Activated CD8-positive, alpha-beta T cell treated with anti-CD3 and anti-CD28 coated beads for 36 hours (primary cell): Measurements from ENCODE around the gene TDP2. TPM values are rescaled to one million over a fixed set of nuclear protein-coding genes. Genes with fewer than 3 reads are reported as not detected.

Experiments
- ATAC-seq: fragments of 200-7000 bp; cut with Tn5 transposase; one replicate; pipeline ENCODE4 v1.10.0; 2021; ENCODE audit warnings: mild to moderate bottlenecking, moderate library complexity
- CTCF ChIA-PET: fragments of 350-600 bp; sonication (Branson Sonifier 250); formaldehyde crosslinking; loops from one replicate; lab custom pipeline; 2021; ENCODE audit warnings: antibody characterized with exemption; lab: Charles Lee
- POLR2A ChIA-PET: fragments of 350-600 bp; sonication (Branson Sonifier 250); formaldehyde crosslinking; loops from one replicate; lab custom pipeline; 2021; ENCODE audit warnings: antibody characterized with exemption; lab: Charles Lee
- DNase-seq: peaks from one replicate; pipeline ENCODE4 v3.0.0-alpha.2; 2020
- H3K27ac Mint-ChIP-seq: one replicate; pipeline ENCODE4 v1.8.0; 2021; ENCODE audit warnings: mild to moderate bottlenecking, mixed read lengths
- H3K27me3 Mint-ChIP-seq: one replicate; pipeline ENCODE4 v1.8.0; 2021; ENCODE audit warnings: mixed read lengths
- H3K36me3 Mint-ChIP-seq: one replicate; pipeline ENCODE4 v1.8.0; 2021; ENCODE audit warnings: low read depth, mixed read lengths
- H3K4me1 Mint-ChIP-seq: one replicate; pipeline ENCODE4 v1.8.0; 2021; ENCODE audit warnings: low read depth, mixed read lengths
- H3K4me3 Mint-ChIP-seq: one replicate; pipeline ENCODE4 v1.8.0; 2021; ENCODE audit warnings: mild to moderate bottlenecking, moderate library complexity, mixed read lengths
- H3K9me3 Mint-ChIP-seq: one replicate; pipeline ENCODE4 v1.8.0; 2021; ENCODE audit warnings: mixed read lengths
- intact Hi-C: fragments of 100-400 bp; cut with micrococcal nuclease; formaldehyde crosslinking; loops from one replicate; pipeline ENCODE4 v1.10.0; 2022
- total RNA-seq, 2 experiments: library from RNA; stranded (reverse); gene quantifications; one replicate each; pipeline ENCODE4 v1.2.3, GENCODE V29; 2021
- TF ChIP-seq, protein P1 (sequence below): fragments of 200-600 bp; IDR thresholded peaks from one replicate; pipeline ENCODE4 v1.8.0; 2022; ENCODE audit warnings: antibody characterized with exemption, mild to moderate bottlenecking

TDP2 gene, protein sequence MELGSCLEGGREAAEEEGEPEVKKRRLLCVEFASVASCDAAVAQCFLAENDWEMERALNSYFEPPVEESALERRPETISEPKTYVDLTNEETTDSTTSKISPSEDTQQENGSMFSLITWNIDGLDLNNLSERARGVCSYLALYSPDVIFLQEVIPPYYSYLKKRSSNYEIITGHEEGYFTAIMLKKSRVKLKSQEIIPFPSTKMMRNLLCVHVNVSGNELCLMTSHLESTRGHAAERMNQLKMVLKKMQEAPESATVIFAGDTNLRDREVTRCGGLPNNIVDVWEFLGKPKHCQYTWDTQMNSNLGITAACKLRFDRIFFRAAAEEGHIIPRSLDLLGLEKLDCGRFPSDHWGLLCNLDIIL
- total RNA-seq, result 10 to 100 TPM; 37.4 to 39.8 TPM

DNA sequence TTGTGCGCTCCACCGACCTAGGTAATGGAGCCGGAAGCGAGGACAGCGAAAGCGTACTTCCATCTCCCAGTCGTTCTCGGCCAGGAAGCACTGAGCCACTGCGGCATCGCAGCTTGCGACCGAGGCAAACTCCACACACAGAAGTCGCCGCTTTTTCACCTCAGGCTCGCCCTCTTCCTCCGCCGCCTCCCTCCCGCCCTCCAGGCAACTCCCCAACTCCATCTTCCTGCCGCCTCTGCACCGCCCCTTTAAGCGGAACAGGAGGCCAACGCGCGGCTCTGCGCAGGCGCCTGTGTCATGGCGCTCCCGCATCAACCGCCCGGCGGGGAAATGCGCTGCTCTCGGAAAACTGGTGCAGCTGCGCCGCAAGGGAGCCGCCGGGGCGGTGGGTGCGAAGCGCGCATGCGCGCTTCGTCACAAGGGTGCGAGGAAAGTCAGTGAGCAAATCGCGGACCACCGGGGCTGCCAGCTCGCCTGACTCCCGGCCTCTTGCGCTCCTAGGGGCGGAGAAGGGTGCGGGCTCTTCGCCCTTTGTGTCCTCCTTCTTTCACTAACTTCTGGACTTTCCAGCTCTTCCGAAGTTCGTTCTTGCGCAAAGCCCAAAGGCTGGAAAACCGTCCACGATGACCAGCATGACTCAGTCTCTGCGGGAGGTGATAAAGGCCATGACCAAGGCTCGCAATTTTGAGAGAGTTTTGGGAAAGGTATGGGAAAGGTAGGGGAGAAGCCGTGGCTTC is at the start of gene TDP2, which contains the start of gene ACOT13:
TDP2 (minus strand) TSS at position 259 of the 737 bp plus-strand sequence; CDS start at position 222, 37 bp downstream.
ACOT13 (plus strand) TSS at position 437 of the 737 bp plus-strand sequence; CDS start at position 624, 187 bp downstream.
- H3K4me3 Mint-ChIP-seq, result peak within 1 kb of the TSS; percentile 91
- no peaks in the 10 kb centered on the region for H3K27me3 Mint-ChIP-seq
- intact Hi-C loops, result no loop called here
- TF ChIP-seq, protein P1, sequence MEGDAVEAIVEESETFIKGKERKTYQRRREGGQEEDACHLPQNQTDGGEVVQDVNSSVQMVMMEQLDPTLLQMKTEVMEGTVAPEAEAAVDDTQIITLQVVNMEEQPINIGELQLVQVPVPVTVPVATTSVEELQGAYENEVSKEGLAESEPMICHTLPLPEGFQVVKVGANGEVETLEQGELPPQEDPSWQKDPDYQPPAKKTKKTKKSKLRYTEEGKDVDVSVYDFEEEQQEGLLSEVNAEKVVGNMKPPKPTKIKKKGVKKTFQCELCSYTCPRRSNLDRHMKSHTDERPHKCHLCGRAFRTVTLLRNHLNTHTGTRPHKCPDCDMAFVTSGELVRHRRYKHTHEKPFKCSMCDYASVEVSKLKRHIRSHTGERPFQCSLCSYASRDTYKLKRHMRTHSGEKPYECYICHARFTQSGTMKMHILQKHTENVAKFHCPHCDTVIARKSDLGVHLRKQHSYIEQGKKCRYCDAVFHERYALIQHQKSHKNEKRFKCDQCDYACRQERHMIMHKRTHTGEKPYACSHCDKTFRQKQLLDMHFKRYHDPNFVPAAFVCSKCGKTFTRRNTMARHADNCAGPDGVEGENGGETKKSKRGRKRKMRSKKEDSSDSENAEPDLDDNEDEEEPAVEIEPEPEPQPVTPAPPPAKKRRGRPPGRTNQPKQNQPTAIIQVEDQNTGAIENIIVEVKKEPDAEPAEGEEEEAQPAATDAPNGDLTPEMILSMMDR, result peak; percentile 70
- peaks cover 33% of the 10 kb centered on the region for H3K4me1 Mint-ChIP-seq
- H3K36me3 Mint-ChIP-seq, result peaks cover 49% of the 10 kb centered on the region
- ATAC-seq, result peak; percentile 95
- POLR2A ChIA-PET, result interaction anchor here (0.7 to 3.4 kb wide), 7 partner anchors 9 to 119 kb away, joined by 3 to 15 read pairs (median 4); partner anchors contain the start of gene KIAA0319
- CTCF ChIA-PET, result interaction anchor here (0.8 to 2.9 kb wide), 16 partner anchors 9 to 351 kb away, joined by 3 to 11 read pairs (median 4); no protein-coding TSS in a partner anchor
- H3K27ac Mint-ChIP-seq, result peak within 1 kb of the TSS; percentile 99
- peak; percentile 96 for DNase-seq
- peaks cover 9% of the 10 kb centered on the region for H3K9me3 Mint-ChIP-seq

DNA sequence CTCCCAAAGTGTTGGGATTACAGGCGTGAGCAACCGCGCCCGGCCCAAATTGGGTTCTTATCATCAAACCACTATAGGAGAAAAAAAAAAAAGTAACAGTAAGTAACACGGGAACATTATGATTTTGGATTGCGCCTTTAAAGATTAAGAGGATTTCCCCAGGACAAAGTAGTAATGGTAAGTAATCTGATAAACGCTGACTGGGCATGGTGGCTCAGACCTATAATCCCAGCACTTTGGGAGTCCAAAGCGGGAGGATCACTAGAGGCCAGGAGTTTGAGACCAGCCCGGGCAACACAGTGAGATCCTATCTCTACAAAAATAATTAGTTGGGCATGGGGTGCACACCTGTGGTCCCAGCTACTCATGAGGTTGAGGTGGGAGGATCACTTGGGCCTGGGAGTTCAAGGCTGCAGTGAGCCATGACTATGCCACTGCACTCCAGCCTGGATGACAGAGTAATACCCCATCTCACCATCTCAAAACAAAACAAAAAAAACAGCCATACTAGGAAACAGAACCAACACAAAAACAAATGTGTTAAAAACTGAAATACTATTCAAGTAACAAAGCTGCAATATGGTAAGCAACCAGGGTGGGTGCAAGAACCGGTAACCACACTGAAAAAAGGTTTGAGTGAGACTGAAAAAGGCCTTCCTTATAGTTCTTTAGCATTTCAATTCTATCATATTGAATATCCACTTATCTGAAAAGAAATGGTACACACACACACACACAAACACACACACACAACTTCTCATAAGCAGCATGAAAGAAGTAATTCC is 44.0 kb upstream of the TDP2 start:
- POLR2A ChIA-PET, result interaction anchor here (4.4 kb wide), 1 partner anchor 8 kb away, joined by 22 read pairs; the partner anchor contains the start of gene C6orf62
- H3K27me3 Mint-ChIP-seq, result no peaks in the 10 kb centered on the region
- CTCF ChIA-PET, result interaction anchor here (1.1 kb wide), 1 partner anchor 56 kb away, joined by 3 read pairs; no protein-coding TSS in a partner anchor
- intact Hi-C loops, result no loop called here
- ATAC-seq, result no peak
- DNase-seq, result no peak
- H3K36me3 Mint-ChIP-seq, result peaks cover 73% of the 10 kb centered on the region
- H3K4me1 Mint-ChIP-seq, result peaks cover 50% of the 10 kb centered on the region
- TF ChIP-seq, protein P1, result no peak
- H3K27ac Mint-ChIP-seq, result peak overlapping the region; percentile 74
- no peak overlapping the region for H3K4me3 Mint-ChIP-seq
- H3K9me3 Mint-ChIP-seq, result no peaks in the 10 kb centered on the region

DNA sequence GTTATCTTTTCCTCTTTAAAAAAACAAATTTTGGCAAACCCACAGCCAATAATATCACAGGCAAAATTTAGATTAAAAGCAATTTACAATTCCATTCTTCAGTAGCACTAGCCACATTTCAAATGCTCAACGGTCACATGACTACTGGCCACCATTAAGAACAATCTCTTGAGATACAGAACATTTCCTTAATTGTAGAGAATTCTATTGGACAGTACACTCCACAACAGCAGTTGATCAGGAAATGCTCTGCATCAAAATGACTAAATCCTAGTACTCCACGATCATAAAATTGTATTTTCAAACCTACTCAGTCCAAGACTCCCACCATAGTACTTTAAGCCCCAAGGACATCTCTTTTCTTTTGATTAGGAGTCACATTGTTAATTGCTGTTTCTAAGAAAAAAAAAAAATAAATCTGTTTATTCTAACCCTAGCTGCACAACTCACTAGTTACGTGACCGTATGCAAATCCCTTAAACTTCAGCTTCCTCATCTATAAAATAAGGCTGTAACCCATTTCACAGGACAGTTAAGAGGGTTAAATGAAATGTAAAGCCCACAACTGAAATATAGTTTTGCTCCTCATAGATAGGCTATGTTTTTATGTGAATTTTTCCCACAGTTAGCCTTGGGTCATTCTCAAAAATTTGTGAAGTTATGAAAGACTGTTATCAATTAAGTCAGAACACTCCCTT is 42.5 kb upstream of the TDP2 start:
- H3K36me3 Mint-ChIP-seq, result peaks cover 70% of the 10 kb centered on the region
- ATAC-seq, result no peak
- H3K9me3 Mint-ChIP-seq, result no peaks in the 10 kb centered on the region
- intact Hi-C loops, result no loop called here
- H3K27me3 Mint-ChIP-seq, result no peaks in the 10 kb centered on the region
- TF ChIP-seq, protein P1, result no peak
- H3K27ac Mint-ChIP-seq, result peak overlapping the region; percentile 62
- POLR2A ChIA-PET, result interaction anchor here (0.9 to 4.4 kb wide), 3 partner anchors 10 to 58 kb away, joined by 3 to 22 read pairs (median 3); partner anchors contain the start of gene C6orf62
- CTCF ChIA-PET, result interaction anchor here (1.1 to 1.4 kb wide), 2 partner anchors 8 to 128 kb away, joined by 5 to 6 read pairs; no protein-coding TSS in a partner anchor
- DNase-seq, result no peak
- no peak overlapping the region for H3K4me3 Mint-ChIP-seq
- H3K4me1 Mint-ChIP-seq, result peaks cover 48% of the 10 kb centered on the region

DNA sequence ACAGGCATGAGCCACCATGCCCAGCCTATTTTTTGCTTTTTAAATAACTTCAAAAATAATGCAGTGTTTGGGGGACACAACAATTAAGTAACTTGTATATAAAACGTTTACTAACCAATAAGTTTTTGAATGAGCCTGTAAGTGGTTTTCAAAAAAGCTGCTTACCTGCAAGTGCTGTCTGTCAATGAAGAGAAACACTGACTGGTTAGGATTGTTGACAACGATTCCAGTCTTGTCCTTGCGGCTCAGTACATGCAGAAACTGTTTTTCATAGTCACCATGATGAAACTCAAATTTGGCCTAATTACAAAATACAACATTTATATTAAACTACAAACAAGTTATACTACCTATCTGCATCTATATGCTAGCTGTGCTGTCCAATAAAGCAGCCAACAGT is 41.9 kb upstream of the TDP2 start:
- CTCF ChIA-PET, result interaction anchor here (1.1 to 1.4 kb wide), 2 partner anchors 9 to 127 kb away, joined by 5 to 6 read pairs; no protein-coding TSS in a partner anchor
- Mint-ChIP-seq H3K27me3 (no peaks in the 10 kb centered on the region), H3K4me1 (peaks cover 47% of the 10 kb centered on the region), H3K4me3 (no peak overlapping the region), H3K36me3 (peaks cover 70% of the 10 kb centered on the region), H3K9me3 (no peaks in the 10 kb centered on the region), H3K27ac (peak overlapping the region; percentile 62)
- ATAC-seq (no peak), DNase-seq (no peak)
- intact Hi-C loops, result no loop called here
- POLR2A ChIA-PET, result interaction anchor here (1.2 to 4.4 kb wide), 2 partner anchors 10 to 59 kb away, joined by 3 to 22 read pairs; partner anchors contain the start of gene C6orf62
- TF ChIP-seq, protein P1, result no peak
